Smooth muscle cell (in vitro differentiated cells): ENCODE data around the gene FAM72A. TPM values are rescaled to one million over a fixed set of nuclear protein-coding genes. Genes with fewer than 3 reads are reported as not detected.
"Not testable (repeated sequence)": the region's sequence is repeated elsewhere in the genome, so short reads cannot be mapped to it uniquely, and the experiment has no call there.

Experiments used
- DNase-seq: peaks from one replicate; lab custom pipeline; 2025; ENCODE audit not compliant: unreplicated experiment; lab: John Stamatoyannopoulos, UW
- H2AFZ ChIP-seq: fragments of 200-600 bp; sonication (generic); 2 replicates; pipeline ENCODE4 v1.6.0; 2016; ENCODE audit warnings: antibody characterized with exemption, low read depth, mild to moderate bottlenecking
- H3F3A ChIP-seq: fragments of 200-600 bp; sonication (generic); 2 replicates; pipeline ENCODE4 v1.6.0; 2017; ENCODE audit warnings: antibody characterized with exemption, low read depth
- H3K27ac ChIP-seq: fragments of 200-600 bp; sonication (generic); 2 replicates; pipeline ENCODE4 v1.5.1; 2016; ENCODE audit warnings: low read depth, mild to moderate bottlenecking
- H3K27me3 ChIP-seq: fragments of 200-600 bp; sonication (generic); 2 replicates; pipeline ENCODE4 v1.6.1; 2016; ENCODE audit warnings: low read depth, mild to moderate bottlenecking
- H3K36me3 ChIP-seq: fragments of 200-600 bp; sonication (generic); 2 replicates; pipeline ENCODE4 v1.5.1; 2016; ENCODE audit warnings: low read depth
- H3K4me1 ChIP-seq: fragments of 200-600 bp; sonication (generic); 2 replicates; pipeline ENCODE4 v1.5.1; 2016; ENCODE audit warnings: low read depth
- H3K4me2 ChIP-seq: fragments of 200-600 bp; sonication (generic); 2 replicates; pipeline ENCODE4 v1.6.0; 2016; ENCODE audit warnings: mild to moderate bottlenecking
- H3K4me3 ChIP-seq: fragments of 200-600 bp; sonication (generic); 2 replicates; pipeline ENCODE4 v1.5.1; 2016; ENCODE audit warnings: mild to moderate bottlenecking
- H3K79me2 ChIP-seq: fragments of 200-600 bp; sonication (generic); 2 replicates; pipeline ENCODE4 v1.6.0; 2016; ENCODE audit warnings: low read depth, mild to moderate bottlenecking
- H3K9ac ChIP-seq: fragments of 200-600 bp; sonication (generic); 2 replicates; pipeline ENCODE4 v1.6.0; 2016; ENCODE audit warnings: low read depth
- H3K9me3 ChIP-seq: fragments of 200-600 bp; sonication (generic); replicated peaks from 2 replicates; pipeline ENCODE4 v1.5.1; 2016; ENCODE audit warnings: low read depth
- H4K20me1 ChIP-seq: fragments of 200-600 bp; sonication (generic); 2 replicates; pipeline ENCODE4 v1.6.0; 2016; ENCODE audit warnings: low read depth
- WGBS: methylation state at CpG from one replicate; pipeline ENCODE4 v1.1.7; 2016; ENCODE audit warnings: low lambda C conversion rate; 5-methylcytosine and 5-hydroxymethylcytosine counted together
- polyA plus RNA-seq: library from polyadenylated mRNA; unstranded; fragments of >200 nt; fragmentation: Nextera tagmentation; extraction: Ambion mirVana; gene quantifications from 2 replicates; pipeline ENCODE4 v1.2.1, GENCODE V29; 2016
- total RNA-seq: library from RNA; depleted of rRNA; stranded (reverse); fragments of >200 nt; gene quantifications from 2 replicates; pipeline ENCODE4 v1.2.3, GENCODE V29; 2014

FAM72A gene
- total and polyA plus RNA-seq, 2 experiments from 2014 or later = 2.9 to 3.7 TPM

GRCh38 chr1:206232970-206233645 lies 30.5 kb upstream of the FAM72A start:
- not testable (repeated sequence) for H2AFZ ChIP-seq, DNase-seq, H3K9me3 ChIP-seq, H3K27ac ChIP-seq, H3F3A ChIP-seq, H3K4me2 ChIP-seq, H3K4me1 ChIP-seq, H3K36me3 ChIP-seq, H4K20me1 ChIP-seq, H3K4me3 ChIP-seq, H3K79me2 ChIP-seq, H3K9ac ChIP-seq, H3K27me3 ChIP-seq
- WGBS = 17% methylated on average over 2 of the region's 5 CpGs

GRCh38 chr1:206231989-206232388 lies 29.4 kb upstream of the FAM72A start:
- not testable (repeated sequence) for H2AFZ ChIP-seq, DNase-seq, H3K4me2 ChIP-seq, H3K4me1 ChIP-seq, H3K27me3 ChIP-seq, H3K9me3 ChIP-seq, H3F3A ChIP-seq, H3K79me2 ChIP-seq, H4K20me1 ChIP-seq, H3K9ac ChIP-seq, H3K36me3 ChIP-seq, H3K4me3 ChIP-seq
- WGBS = 14% methylated on average over 9 of the region's 9 CpGs
- peak overlapping the region; percentile 72 for H3K27ac ChIP-seq

GRCh38 chr1:206229286-206229685 lies 26.6 kb upstream of the FAM72A start:
- H3K4me2 ChIP-seq, H2AFZ ChIP-seq, H3K4me3 ChIP-seq, H3K36me3 ChIP-seq, H4K20me1 ChIP-seq, H3K79me2 ChIP-seq, H3K27ac ChIP-seq, H3K9ac ChIP-seq, H3K27me3 ChIP-seq, H3K4me1 ChIP-seq, DNase-seq, H3K9me3 ChIP-seq, H3F3A ChIP-seq: not testable (repeated sequence)
- 54% methylated on average over 2 of the region's 2 CpGs for WGBS

GRCh38 chr1:206226886-206227285 lies 24.2 kb upstream of the FAM72A start:
- H3K27me3 ChIP-seq, H3K36me3 ChIP-seq, H3K9me3 ChIP-seq, H3K79me2 ChIP-seq, H2AFZ ChIP-seq, H3K9ac ChIP-seq, H3F3A ChIP-seq, H3K4me1 ChIP-seq, DNase-seq, H3K4me2 ChIP-seq, H3K4me3 ChIP-seq, H4K20me1 ChIP-seq: not testable (repeated sequence)
- 42% methylated on average over 4 of the region's 5 CpGs for WGBS
- peak overlapping the region; percentile 49 for H3K27ac ChIP-seq

- not testable (repeated sequence) for H3K4me3 ChIP-seq, H3K4me2 ChIP-seq, H3F3A ChIP-seq, H4K20me1 ChIP-seq, DNase-seq, H3K79me2 ChIP-seq, H3K9ac ChIP-seq, H3K27me3 ChIP-seq, H2AFZ ChIP-seq, H3K4me1 ChIP-seq, H3K36me3 ChIP-seq, H3K27ac ChIP-seq, H3K9me3 ChIP-seq
- WGBS = 80% methylated on average over 4 of the region's 4 CpGs
Measured at GRCh38 chr1:206225386-206225785, 22.7 kb upstream of the FAM72A start.

- not testable (repeated sequence) for H3F3A ChIP-seq, DNase-seq, H3K4me3 ChIP-seq, H4K20me1 ChIP-seq, H3K9me3 ChIP-seq, H3K9ac ChIP-seq, H3K79me2 ChIP-seq, H3K36me3 ChIP-seq, H2AFZ ChIP-seq, H3K27me3 ChIP-seq, H3K4me1 ChIP-seq
- peak overlapping the region; percentile 50 for H3K4me2 ChIP-seq
- H3K27ac ChIP-seq = peak overlapping the region; percentile 68
- 23% methylated on average over 2 of the region's 6 CpGs for WGBS
Measured at GRCh38 chr1:206224190-206224776, 21.6 kb upstream of the FAM72A start.

- H3K9me3 ChIP-seq, H3K4me2 ChIP-seq, H3F3A ChIP-seq, H3K9ac ChIP-seq, H3K27ac ChIP-seq, H3K4me1 ChIP-seq, H3K36me3 ChIP-seq, H2AFZ ChIP-seq, H3K4me3 ChIP-seq, H3K27me3 ChIP-seq, H4K20me1 ChIP-seq, DNase-seq, H3K79me2 ChIP-seq: not testable (repeated sequence)
- WGBS = no CpG with 5 or more reads among the region's 4 CpGs
Measured at GRCh38 chr1:206221585-206221984, 18.9 kb upstream of the FAM72A start.

GRCh38 chr1:206220332-206221000 lies 17.8 kb upstream of the FAM72A start:
- not testable (repeated sequence) for H3K36me3 ChIP-seq, H3K27me3 ChIP-seq, H3K9ac ChIP-seq, DNase-seq, H3F3A ChIP-seq, H3K79me2 ChIP-seq, H3K9me3 ChIP-seq, H3K4me1 ChIP-seq, H4K20me1 ChIP-seq, H2AFZ ChIP-seq
- peak overlapping the region; percentile 15 for H3K4me3 ChIP-seq
- H3K27ac ChIP-seq = peak overlapping the region; percentile 15
- H3K4me2 ChIP-seq = peak overlapping the region; percentile 71
- 49% methylated on average over 4 of the region's 4 CpGs for WGBS
